Mucosa of stomach (tissue), 1 donor: ENCODE measurements around the gene MEAF6.

Experiments used
- H3K27me3 ChIP-seq: one replicate; pipeline ENCODE4 v1.7.0; 2013; ENCODE audit warnings: mild to moderate bottlenecking, low read length; ENCODE audit not compliant: control insufficient read depth, insufficient read depth
- H3K36me3 ChIP-seq: one replicate; pipeline ENCODE4 v1.7.0; 2013; ENCODE audit warnings: low read length; ENCODE audit not compliant: control insufficient read depth, insufficient read depth
- H3K4me1 ChIP-seq: one replicate; pipeline ENCODE4 v1.7.0; 2013; ENCODE audit warnings: mild to moderate bottlenecking, low read length; ENCODE audit not compliant: control insufficient read depth, insufficient read depth
- H3K4me3 ChIP-seq: one replicate; pipeline ENCODE4 v1.7.0; 2013; ENCODE audit warnings: low read length
- H3K9ac ChIP-seq: one replicate; pipeline ENCODE4 v1.7.0; 2013; ENCODE audit warnings: mild to moderate bottlenecking, low read length, moderate library complexity
- H3K9me3 ChIP-seq: one replicate; pipeline ENCODE4 v1.7.0; 2013; ENCODE audit warnings: mild to moderate bottlenecking, low read length, moderate library complexity; ENCODE audit not compliant: control insufficient read depth
- donor health status: Pancreatic carcinoma.

Gene MEAF6

DNA sequence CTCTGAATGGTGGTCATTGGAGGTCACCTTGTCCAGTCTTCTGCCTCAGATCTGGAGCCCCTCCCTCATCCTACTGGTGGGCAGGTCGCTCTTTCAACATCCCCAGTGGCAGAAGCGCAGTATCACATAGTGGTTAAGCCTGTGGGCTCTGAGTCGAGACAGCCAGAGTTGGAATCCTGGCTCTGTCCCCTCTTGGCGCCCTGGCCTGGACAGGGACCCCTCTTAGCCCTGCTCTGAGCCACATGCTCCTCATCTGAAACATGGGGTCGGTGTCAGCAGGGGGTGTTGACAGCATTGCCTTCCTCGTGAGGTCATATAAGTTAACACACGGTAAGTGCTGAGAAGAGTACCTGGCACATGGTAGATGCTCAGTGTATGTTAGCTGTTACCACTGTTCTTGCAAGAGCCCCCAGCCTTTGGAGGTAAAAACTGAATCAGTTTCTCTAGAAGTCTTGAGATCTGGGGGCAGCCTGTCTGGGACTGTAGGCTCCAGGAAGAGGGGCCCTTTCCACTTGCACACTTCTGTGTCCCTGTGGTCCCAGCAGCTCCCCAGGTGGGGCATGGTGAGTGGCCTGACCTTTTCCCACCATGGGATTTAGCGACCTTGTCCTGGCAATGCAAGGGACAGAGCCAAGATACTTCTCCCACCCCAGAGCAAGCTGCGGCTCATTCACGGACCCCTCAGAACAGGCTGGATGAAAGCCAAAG lies 33.8 kb downstream of the MEAF6 start:
- Histone ChIP-seq H3K4me1 (peaks cover 88% of the 10 kb centered on the region), H3K36me3 (peaks cover 51% of the 10 kb centered on the region), H3K27me3 (no peaks in the 10 kb centered on the region), H3K4me3 (peak overlapping the region; percentile 7), H3K9me3 (no peaks in the 10 kb centered on the region), H3K9ac (peak overlapping the region; percentile 99)

GRCh38 chr1:37480125-37480466 lies 34.5 kb downstream of the MEAF6 start:
- Histone ChIP-seq H3K9ac (peak overlapping the region; percentile 99), H3K9me3 (no peaks in the 10 kb centered on the region), H3K36me3 (peaks cover 55% of the 10 kb centered on the region), H3K27me3 (no peaks in the 10 kb centered on the region), H3K4me1 (peaks cover 81% of the 10 kb centered on the region), H3K4me3 (peak overlapping the region; percentile 7)

DNA sequence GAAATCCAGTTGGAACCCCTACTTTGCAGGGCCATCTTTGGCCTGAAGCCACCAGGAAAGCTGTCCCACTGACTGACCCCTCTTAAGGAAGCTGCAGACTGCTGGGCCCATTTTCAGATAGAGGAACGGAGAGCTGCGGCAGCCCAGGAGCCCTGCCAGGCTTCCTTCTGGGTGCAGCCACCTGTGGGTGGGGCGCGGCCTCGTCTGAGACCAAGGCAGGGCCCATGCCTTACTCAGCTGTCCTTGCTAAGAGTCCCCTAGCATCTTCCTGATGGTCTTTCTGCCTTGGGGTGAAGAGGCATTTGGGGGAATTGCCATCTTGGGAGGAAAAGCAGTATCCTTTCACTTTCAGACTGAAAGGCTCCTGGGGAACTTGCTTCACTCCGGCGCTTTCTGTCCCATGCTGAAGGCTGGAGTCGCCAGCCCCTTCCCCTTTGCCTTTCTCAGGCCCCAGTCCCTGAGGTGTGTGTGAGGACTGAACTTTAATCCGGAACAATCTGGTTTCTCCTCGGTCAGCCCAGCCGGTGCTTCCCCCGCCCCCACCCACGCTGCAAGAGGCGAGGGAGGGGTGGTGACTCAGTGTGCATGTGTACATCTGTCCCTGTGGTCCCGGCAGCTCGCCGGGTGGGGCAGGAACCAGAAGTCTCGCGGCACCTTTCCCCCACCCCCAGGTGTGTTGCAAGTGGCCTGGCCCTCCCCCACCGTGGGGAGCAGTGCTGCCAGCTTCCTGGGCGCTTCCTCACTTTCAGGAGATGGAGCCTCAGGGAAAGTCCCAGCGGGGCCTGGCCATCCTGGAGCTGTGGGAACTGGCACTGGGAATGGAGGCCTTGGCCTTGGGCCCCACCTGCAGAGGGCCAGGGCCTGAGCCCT lies 35.1 kb downstream of the MEAF6 start:
- H3K9me3 ChIP-seq: no peaks in the 10 kb centered on the region
- H3K27me3 ChIP-seq: no peaks in the 10 kb centered on the region
- peak overlapping the region; percentile 98 for H3K4me3 ChIP-seq
- peaks cover 55% of the 10 kb centered on the region for H3K36me3 ChIP-seq
- H3K4me1 ChIP-seq: peaks cover 75% of the 10 kb centered on the region
- peak overlapping the region; percentile 99 for H3K9ac ChIP-seq

GRCh38 chr1:37478890-37479254 lies 35.7 kb downstream of the MEAF6 start:
- no peaks in the 10 kb centered on the region for H3K9me3 ChIP-seq
- H3K4me3 ChIP-seq: peak overlapping the region; percentile 98
- H3K27me3 ChIP-seq: no peaks in the 10 kb centered on the region
- peaks cover 70% of the 10 kb centered on the region for H3K4me1 ChIP-seq
- peaks cover 51% of the 10 kb centered on the region for H3K36me3 ChIP-seq
- peak overlapping the region; percentile 99 for H3K9ac ChIP-seq

GRCh38 chr1:37478451-37478881 lies 36.1 kb downstream of the MEAF6 start:
- Histone ChIP-seq H3K9ac (peak overlapping the region; percentile 99), H3K4me1 (peaks cover 70% of the 10 kb centered on the region), H3K36me3 (peaks cover 51% of the 10 kb centered on the region), H3K9me3 (no peaks in the 10 kb centered on the region), H3K27me3 (no peaks in the 10 kb centered on the region), H3K4me3 (peak overlapping the region; percentile 98)

GRCh38 chr1:37477946-37478345 lies 36.6 kb downstream of the MEAF6 start:
- H3K9me3 ChIP-seq: no peaks in the 10 kb centered on the region
- H3K36me3 ChIP-seq: peaks cover 46% of the 10 kb centered on the region
- peak overlapping the region; percentile 99 for H3K9ac ChIP-seq
- H3K4me1 ChIP-seq: peaks cover 68% of the 10 kb centered on the region
- peak overlapping the region; percentile 98 for H3K4me3 ChIP-seq
- no peaks in the 10 kb centered on the region for H3K27me3 ChIP-seq

DNA sequence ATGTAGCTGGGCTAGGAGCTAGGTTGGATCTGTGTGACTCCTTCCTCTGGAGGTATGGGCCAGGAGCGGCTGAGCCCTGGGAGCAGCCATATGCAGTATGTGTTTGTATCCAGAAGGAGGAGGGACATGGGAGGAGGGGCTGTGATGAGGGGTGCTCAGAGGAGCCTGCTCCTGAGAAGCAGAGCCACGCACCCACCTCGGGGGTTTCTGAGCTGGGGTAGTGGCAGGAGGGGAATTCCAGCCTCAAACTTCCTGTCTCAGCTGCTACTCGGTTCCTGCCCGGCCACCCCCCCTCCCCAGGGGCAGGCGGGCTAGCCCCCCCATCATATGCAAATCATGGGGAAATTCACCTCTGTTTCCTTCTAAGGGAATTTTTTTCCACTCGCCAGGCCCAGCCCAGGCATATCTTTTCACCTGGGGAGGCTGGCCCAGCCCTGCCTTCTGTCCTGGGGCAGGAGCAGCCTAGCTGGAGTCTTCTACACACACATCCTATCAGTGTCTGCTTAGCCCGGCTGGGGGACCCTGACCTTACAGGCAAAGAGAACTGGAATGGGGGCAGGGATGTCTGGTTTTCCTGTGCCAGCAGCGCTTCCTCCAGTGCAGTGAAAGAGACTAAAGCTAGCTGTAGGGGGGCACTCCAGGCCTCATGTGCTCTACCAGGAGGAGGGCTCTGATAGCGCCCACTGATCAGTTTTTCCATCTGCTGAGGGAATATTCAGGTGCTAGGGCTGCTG lies 37.2 kb downstream of the MEAF6 start:
- Histone ChIP-seq H3K27me3 (no peaks in the 10 kb centered on the region), H3K9me3 (no peaks in the 10 kb centered on the region), H3K4me1 (peaks cover 68% of the 10 kb centered on the region), H3K4me3 (peak overlapping the region; percentile 98), H3K36me3 (peaks cover 42% of the 10 kb centered on the region), H3K9ac (peak overlapping the region; percentile 99)

DNA sequence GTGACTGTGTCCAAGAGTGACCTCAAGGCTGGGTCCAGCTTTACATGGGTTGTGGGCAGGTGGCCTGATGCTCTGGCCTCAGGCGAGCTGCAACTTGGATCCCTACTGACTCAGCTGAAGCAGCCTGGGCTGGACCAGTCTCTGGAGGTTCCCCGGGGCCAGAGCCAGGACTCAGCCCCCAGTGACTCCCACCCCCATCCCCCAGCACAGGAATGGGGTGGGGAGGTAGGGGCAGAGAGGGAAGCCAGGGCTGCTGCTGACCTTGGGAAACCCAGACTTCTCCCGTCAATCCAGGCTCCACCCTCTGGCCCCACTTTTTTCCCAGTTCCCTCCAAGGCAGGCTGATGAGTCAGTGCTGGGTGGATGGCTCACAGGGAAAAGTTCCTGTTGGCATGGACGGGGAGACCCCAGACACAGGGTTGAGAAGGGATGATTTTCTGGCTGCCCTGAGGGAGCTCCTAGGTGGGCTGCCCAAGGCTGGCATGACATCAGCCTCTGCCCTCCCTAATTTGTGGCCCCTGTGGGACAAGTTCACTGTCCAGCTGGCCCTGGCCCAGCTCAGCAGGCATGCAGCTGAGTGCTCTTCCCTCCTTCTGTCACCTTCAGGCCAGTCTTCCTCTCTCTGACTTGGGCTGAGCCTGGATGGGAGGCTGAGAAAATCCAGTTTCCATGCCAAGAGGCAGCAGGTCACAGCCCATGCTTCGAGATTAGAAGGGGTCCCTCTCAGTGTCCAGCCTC lies 37.9 kb downstream of the MEAF6 start:
- no peaks in the 10 kb centered on the region for H3K9me3 ChIP-seq
- peak overlapping the region; percentile 98 for H3K4me3 ChIP-seq
- H3K4me1 ChIP-seq: peaks cover 68% of the 10 kb centered on the region
- no peaks in the 10 kb centered on the region for H3K27me3 ChIP-seq
- peak overlapping the region; percentile 99 for H3K9ac ChIP-seq
- H3K36me3 ChIP-seq: peaks cover 35% of the 10 kb centered on the region

- H3K9me3 ChIP-seq: no peaks in the 10 kb centered on the region
- peak overlapping the region; percentile 98 for H3K4me3 ChIP-seq
- peaks cover 68% of the 10 kb centered on the region for H3K4me1 ChIP-seq
- H3K9ac ChIP-seq: peak overlapping the region; percentile 99
- H3K27me3 ChIP-seq: no peaks in the 10 kb centered on the region
- peaks cover 29% of the 10 kb centered on the region for H3K36me3 ChIP-seq
These were observed 38.5 kb downstream of the MEAF6 start for GRCh38 chr1:37476087-37476452.

GRCh38 chr1:37475380-37476086 lies 39.0 kb downstream of the MEAF6 start:
- H3K27me3 ChIP-seq: no peaks in the 10 kb centered on the region
- peak overlapping the region; percentile 98 for H3K4me3 ChIP-seq
- H3K4me1 ChIP-seq: peaks cover 64% of the 10 kb centered on the region

More at GRCh38 chr1:37475380-37476086, 39.0 kb downstream of the MEAF6 start:
- Histone ChIP-seq H3K36me3 (peaks cover 24% of the 10 kb centered on the region), H3K9ac (peak overlapping the region; percentile 99), H3K9me3 (no peaks in the 10 kb centered on the region)
